Stimulated activated naive CD4-positive, alpha-beta T cell treated with Interleukin-2 at 50 U/mL for 16 hours (primary cell): ENCODE measurements around the gene HSF4.

Experiments used
- DNase-seq: peaks from one replicate; lab custom pipeline; 2025; lab: John Stamatoyannopoulos, UW

Gene HSF4

DNA sequence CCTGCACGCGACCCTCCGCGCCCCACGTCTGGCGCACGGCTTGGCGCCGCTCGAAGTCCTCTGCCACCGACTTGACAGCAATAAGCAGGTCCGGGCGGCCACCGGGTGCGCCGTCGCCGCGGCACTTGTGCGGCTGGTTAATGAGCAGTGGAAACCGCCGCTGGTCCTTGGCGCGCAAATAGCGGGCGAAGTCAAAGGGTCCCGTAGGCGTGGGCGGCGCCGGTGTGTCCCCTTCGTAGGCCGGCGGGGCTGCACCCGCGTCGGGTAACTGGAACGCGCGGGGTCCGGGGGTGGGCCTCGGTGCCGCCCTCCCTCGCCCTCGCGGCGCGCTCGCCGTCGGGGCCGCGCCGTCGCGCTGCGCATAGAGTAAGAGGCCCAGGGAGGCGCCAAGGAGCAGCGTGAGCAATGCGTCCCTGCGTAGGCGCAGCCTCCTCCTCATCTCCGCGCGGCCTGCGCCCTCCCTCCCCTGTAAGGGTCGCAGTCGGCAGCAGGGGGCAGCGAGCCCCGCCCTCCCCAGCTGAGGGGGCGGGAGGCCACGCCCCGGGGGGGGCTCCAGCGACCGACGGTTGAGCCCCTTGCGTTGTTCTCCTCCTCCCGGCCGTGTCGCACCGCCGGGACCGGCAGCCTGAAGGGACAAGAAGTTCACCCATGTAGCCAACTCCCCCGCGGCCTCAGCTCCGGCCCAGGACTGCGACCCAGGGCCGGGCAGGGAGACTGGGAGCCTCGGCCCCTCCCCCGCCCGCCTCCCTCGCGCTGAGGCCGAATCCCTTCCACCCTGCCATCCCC lies 14.3 kb upstream of the HSF4 start:
- DNase-seq = peak; percentile 48

DNA sequence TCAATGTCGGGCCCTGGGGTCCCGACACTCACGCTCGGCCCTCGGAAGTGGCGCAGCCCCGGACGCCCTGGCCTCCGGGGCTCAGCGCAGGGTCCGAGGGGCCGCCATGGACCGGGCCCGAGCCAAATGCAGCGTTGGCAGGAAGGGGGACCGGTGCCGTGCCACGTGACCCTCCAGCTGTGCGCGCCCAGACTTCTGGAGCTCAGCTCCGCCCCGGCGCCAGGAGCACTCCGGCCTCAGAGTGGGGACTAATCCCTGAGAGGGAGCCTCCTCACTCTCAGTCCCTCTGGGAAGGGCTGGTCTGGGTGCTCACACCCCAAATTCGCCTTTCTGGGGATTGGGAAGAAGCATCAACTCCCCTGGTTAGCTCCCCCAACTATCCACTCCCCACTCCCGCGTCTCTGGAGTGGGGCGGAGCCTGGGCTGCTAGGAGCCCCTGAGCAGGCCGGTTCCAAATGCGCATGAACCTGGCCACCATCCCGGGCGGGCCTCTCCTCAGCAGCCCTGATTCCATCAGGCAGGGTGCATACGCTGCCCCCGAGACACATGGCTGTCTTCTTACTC lies 13.6 kb upstream of the HSF4 start, which contains the start of gene B3GNT9:
TSS of gene B3GNT9 (minus strand) at position 166 of the 564 bp plus-strand sequence. CDS start 513 bp downstream, outside the sequence.
- peak; percentile 29 for DNase-seq

DNA sequence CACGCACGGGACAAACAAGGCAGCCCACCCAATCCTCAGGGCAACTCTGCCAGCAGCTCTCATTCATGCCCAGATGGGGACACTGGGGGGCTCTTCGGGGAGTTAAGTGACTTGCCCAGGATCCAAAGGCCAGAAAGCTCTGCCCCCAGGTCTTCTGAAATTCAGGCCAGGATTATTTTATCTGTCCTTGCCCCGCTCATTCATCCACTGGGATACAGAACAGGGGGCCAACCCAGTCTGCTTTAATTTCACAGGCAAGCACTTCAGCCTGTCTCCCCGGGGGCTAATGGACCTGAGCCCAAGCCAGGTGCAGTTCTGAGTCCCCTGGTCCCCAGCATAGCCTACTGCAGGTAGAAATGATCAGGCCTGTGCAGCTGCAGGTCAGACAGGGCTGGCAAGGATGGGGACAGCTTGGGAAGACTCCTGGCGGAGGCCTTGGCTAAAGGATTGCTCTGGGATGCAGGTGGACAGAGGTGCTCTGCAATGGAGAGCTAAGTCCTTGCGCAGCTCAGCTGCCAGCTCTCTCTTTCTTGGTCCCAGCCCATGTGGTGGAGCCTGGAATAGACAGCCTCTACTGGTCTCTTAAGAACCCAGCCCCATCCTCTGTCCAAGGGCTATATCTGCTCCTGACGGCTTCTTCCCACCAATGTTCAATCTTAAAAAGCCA lies 13.0 kb upstream of the HSF4 start:
- no peak for DNase-seq

DNA sequence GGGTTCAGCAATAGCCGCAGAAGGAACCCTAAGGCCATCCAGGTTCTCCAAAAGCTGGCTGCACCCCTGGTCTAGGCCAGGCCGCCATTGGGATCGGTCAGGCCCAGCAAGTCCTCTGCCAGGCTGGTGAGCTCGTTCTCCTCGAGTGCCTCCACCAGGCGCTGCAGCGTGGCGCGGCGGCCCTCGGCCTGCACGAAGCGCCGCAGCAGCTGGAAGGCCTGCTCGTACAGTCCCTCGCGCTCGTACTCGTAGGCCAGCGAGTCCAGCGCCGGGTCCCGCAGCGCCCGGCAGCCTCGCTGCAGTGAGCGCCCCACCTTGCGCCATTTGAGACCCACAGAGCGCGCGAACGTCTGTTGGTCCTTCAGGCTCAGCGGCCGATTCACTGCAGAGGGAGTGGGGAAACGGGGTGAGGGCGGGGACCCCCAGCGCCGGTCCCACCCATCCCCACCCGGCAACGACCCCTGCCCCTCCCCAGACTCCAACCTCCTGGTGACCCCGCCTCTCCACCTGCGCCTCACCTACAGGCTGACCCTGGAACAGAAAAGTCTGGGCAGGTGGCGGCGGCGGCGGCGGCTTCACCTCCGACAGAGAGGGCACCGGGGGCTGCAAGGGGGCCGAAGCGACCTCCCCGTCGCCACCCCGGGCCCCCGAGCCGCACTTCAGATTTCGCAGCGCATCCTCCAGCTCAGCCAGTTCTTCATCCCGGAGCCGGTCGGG lies 9.8 kb upstream of the HSF4 start:
- no peak for DNase-seq

DNA sequence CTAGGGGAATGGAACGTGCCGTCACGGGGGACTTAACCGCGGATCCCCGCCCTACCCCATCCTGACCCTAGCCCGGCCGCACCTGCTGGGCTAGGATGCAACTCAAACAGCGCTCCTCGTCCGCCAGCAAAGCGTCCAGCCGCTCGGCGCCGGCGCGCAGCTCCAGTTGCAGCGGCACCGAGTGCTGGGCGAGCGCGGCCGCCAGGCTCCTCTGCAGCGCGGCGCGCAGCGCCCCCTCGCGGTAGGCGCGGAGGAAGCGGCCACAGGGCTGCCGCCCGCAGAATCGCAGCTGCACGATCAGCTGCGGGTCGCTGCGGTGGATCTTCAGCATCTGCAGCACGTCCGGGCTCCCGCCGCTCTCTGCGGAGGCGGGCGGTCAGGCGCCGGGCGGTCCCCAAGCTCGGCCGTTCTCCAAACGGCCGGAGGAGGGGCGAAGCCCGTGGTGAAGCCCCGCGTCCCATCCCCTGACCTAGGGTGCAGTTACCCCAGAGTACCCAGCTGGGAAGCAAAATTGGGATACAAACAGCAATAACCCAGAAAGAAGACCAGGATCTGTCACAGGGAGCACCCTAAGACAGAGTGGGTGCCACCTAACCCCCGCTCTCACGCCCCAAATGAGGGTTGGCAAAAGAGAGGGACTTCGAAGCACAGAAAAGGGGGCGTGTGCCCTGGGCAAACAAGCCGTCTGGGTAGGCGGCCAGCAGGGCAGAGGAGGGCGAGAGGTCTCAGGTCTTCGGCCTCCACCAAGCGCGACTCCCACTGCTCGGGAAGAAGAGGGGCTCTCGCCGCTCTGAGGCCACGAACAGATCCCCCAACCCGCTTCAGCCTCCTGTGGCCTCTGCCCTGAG lies 9.0 kb upstream of the HSF4 start:
- peak; percentile 70 for DNase-seq

DNA sequence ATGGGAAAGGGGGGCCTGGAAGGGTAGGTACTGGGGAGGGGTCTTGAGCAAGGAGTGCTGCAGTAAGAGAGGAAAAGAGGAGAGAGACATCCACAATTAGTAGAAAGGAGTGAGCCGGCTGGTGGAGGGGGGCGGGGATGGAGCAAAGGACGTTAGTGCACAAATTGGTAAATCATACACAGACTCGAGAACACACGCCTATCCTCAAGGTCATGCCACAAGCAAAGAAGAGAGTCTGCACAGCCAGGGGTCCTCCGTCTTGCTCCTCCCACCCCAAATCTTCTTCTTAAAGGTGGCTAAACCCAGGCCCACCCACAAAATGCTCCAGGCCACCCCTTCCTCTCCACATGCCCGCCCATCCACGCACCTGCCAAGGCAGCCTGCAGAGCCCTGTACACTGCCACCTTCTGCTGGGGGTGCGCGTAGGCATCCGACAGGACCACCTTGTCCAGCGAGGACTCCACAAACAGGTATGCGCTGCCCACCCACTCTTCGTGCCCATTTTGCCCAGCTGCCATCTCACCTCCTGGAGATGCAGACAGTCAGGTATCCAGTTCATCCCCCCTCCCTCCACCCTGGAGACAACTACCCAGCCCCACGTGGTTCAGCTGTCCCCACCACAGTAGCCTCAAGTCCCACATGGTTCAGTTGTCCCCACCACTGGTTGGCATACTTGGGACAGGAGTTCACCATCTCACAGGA lies 8.3 kb upstream of the HSF4 start:
- DNase-seq = no peak

DNA sequence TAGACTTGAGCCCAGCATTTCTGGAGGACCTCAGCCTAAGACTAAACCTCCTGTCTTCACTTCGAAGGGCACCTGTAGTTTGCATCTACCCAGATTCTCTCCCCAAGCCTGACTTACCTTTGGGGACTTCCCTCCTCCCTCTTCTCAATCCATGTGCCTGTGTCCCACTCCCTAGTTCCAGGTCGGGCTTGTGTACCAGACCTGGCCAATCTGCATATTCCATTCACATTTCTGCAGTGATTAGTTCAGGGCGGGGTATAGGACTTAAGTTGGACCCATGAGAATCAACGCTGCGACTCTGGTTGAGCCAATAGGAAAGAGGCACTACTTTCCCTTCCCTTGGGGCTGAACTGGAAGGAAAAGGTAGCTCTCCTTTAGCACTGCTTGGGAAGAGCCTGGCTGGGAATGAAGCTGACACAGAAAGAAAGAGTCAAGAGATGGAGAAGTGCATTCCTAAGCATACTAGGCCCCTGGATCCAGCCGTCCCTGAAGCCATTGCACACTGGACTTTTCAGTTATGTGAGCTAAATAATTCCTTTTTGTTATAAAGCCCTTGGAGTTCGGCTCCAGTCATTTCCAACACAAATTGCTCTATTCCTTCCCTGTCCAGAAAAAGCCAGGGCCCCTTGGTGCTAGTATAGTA lies 7.3 kb upstream of the HSF4 start:
- DNase-seq = no peak

DNA sequence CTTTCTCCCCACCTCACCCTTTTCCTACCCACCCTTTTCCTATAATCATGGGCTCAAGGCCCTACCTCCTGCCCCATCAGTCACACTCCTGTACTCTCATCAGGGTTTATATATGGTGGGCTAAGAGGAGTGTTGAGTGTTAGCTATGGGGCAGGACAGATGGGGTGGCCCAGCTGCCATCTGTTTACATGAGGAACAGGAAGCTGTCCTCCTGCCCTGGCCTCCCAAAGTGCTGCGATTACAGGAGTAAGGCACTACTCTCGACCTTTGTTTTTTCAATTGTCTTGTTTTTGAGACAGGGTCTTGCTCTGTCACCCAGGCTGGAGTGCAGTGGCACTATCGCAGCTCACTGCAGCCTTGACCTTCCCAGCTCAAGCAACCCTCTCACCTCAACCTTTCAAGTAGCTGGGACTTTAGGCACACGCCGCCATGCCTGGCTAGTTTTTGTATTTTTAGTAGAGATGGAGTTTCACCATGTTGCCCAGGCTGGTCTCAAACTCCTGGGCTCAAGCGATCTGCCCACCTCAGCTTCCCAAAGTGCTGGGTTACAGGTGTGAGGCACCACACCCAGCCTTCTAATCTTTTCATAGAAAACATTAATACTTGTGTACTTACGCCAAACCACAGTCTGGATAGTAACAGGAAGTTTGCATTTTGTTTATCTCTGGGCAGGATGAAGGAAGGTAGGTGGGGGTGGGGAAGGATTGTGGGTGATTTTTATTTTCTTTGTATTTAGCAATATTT lies 6.5 kb upstream of the HSF4 start:
- DNase-seq = no peak

DNA sequence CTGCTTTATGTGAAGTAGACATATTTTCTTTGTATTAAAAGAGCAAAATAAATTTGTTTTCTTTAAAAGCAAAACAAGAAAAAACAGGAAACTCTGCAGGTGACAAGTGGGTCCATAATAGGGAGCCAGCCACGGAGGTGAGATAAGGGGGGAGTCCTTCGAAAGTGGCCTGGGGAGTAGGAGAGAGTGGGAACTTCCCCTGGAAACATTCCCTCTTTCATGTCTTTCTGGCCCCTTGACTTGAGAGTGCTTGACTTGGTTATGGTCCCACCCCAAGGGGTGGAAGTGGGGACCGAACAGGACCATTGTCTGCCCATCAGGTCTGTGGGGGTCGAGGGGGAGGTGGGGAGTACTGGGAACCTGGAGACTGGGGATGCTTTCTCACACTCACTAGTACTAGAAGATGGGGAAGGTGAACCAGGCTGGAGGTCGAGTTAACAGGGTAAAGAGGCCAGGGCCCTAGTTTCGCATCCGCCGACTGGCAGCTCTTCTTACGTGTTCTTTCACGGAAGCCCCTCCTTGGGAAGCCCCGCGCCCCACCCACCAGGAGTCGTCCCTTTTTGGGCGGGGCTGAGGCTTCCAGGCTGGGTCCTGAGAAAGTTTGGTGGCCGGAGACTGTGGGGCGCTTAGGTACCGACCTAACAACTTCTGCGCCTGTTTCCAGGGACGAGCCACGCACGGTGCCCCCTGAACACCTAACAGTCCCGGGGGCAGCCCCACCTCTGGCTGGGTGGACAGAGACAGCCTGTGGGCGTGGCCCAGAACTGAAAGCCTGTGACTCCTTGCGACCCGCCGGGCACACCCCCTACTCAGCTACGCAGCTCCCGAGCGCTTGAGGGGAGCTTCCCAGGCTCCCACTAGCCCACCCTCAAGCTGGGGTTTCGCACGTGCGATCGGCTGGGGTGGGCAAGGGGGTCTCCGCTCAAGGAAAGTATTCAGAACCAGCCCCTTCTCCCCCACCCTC lies 5.6 kb upstream of the HSF4 start:
- peak; percentile 78 for DNase-seq

DNA sequence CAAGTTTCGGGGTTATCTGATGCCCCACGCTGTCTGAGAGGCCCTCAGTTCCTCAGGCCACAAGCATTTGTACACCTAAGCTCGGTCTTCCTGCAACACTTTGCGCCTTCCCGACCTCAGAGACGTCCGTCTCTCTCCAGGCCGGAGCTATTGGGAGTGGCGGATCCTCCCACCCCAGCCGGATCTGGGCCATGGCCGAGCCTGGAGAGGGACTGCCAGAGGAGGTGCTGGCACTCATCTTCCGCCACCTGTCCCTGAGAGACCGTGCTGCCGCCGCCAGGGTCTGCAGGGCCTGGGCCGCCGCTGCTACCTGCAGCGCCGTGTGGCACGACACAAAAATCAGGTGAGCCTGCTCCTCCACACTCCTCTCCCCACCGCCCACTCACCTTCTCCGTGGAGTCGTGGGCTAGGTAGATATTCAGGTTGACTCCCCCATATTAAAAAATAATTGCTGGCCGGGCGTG lies 2.9 kb upstream of the HSF4 start:
- no peak for DNase-seq

DNA sequence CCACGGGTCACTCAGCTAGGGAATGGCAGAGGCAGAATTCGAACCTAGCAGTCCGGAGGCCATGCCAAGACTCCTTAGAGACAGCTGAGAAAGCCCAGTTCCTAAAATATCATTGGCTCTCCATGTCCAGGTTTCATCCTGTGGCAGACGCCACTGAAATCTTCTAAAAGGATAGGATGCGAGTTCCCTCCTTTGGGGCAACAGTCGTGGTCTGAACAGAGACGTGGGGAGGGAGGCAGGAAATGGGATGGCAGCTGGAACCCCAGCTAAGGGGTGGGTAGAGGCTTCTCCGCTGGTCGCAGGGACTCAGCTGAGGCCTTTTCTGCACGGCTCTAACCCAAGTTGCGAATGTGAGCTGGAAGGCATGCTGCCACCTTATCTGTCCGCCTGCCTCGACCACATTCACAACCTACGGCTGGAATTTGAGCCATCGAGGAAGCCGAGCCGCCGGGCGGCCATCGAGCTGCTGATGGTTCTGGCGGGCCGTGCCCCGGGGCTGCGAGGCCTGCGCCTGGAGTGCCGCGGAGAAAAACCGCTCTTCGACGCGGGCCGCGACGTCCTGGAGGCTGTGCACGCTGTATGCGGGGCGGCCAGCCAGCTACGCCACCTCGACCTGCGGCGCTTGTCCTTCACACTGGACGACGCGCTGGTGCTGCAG lies 1.9 kb upstream of the HSF4 start:
- DNase-seq = no peak

DNA sequence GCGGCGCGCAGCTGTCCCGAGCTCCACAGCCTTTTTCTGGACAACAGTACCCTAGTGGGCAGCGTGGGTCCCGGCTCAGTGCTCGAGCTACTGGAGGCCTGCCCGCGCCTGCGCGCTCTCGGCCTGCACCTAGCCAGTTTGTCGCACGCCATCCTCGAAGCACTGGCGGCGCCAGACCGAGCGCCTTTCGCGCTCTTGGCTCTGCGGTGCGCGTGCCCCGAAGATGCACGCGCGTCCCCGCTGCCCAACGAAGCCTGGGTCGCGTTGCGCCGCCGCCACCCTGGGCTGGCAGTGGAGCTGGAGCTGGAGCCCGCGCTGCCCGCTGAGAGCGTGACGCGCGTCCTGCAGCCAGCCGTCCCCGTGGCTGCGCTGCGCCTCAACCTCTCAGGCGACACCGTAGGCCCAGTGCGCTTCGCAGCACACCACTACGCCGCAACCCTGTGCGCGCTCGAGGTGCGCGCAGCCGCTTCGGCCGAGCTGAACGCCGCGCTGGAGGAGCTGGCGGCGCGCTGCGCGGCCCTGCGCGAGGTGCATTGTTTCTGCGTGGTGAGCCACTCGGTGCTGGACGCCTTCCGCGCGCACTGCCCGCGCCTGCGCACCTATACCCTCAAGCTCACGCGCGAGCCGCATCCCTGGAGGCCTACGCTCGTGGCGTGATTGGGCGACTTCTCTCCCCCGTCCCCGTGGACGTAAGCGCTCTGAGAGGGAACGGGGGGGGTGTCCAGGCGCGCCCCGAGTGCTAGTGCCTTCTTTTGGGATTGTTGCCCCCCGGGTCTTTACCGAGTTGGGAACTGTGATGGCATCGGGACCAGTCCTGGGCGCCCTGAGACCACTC lies 1.2 kb upstream of the HSF4 start:
- DNase-seq = peak; percentile 26

DNA sequence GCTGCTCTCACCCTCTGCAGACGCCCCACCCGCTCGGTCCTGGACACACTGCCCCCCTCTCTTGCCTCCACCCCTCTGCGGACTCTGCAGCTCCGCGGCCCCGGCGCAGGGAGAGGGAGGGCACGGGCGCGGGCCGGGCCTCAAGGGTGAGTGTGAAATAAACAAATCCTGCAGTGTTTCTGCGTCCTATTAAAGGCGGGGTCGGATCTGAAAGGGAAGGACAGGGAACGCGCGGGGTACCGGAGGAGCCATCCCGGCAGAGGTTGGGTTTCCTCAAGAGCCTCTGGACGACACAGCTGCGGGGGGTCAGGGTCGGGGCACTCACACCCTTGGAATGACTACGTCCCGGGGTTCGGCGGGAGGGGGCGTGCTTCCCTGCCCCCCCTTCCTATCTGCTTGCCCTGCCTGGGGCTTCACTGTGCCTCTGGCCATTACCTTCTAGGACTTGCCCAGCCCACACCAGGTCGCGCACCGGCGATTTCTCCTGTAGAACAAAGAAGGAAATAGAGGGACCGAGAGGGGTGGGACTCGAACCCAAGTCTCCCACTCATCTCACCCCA lies 466 bp upstream of the HSF4 start:
- no peak for DNase-seq

DNA sequence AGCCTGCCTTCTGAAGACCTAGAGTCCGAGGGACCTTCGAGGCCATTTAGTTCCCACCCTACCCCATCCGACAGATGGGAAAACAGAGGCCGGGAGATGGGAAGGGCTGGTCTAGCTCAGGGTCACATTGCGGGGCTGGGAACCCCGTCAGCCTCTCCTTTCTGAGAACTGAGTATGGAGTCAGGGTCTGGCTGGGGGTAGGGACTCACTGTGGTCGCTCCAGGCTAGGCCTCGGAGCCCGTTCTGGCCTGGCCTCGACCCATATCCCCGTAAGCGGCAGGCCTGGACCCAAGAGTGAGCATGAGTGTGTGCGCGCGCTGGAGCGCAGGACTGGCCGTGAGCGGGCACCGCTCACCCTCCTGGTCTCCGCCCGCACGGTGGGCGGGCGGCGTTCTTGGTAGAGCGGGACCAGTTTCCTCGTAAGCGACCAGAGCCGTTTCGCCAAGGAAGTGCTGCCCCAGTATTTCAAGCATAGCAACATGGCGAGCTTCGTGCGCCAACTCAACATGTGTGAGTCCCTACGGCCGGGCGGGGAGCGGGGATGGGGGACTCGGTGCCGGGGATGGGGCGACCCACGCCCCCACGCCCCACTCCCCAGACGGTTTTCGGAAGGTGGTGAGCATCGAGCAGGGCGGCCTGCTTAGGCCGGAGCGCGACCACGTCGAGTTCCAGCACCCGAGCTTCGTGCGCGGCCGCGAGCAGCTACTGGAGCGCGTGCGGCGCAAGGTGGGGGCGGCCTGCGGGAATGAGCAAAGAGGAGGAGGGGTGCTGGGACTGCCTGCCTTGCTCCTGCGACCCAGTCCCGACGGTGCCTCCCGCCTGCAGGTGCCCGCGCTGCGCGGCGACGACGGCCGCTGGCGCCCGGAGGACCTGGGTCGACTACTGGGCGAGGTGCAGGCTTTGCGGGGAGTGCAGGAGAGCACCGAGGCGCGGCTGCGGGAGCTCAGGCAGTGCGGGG lies 855 bp downstream of the HSF4 start:
- DNase-seq = no peak

DNA sequence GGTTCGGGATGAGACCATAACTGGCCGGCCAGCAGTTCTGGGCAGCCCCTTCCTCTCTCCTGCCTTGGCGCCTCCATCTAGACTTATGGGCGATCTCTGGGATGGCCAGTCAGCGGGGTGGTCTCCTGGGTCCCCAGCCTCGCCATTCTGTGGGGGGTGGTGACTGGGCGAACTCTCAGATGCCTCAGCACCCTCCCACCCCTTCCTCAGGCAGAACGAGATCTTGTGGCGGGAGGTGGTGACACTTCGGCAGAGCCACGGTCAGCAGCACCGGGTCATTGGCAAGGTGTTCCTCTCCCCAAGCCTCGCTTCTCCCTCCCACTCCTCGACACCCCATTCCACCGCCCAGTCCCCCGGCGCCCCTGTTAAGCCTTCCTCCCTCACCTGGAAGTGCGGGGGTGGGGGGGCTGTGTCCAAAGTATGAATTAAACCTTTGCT lies 1.6 kb downstream of the HSF4 start:
- no peak for DNase-seq
